Measurements from ENCODE around the gene BLVRA. TPM values are rescaled to one million over a fixed set of nuclear protein-coding genes. Genes with fewer than 3 reads are reported as not detected.

The BLVRA gene
- total RNA-seq, 3 donors from 2014 or later (not counting 1 experiment from before 2014, with no cell fraction given): 19.8 to 25.6 (median 20.9) TPM

DNA sequence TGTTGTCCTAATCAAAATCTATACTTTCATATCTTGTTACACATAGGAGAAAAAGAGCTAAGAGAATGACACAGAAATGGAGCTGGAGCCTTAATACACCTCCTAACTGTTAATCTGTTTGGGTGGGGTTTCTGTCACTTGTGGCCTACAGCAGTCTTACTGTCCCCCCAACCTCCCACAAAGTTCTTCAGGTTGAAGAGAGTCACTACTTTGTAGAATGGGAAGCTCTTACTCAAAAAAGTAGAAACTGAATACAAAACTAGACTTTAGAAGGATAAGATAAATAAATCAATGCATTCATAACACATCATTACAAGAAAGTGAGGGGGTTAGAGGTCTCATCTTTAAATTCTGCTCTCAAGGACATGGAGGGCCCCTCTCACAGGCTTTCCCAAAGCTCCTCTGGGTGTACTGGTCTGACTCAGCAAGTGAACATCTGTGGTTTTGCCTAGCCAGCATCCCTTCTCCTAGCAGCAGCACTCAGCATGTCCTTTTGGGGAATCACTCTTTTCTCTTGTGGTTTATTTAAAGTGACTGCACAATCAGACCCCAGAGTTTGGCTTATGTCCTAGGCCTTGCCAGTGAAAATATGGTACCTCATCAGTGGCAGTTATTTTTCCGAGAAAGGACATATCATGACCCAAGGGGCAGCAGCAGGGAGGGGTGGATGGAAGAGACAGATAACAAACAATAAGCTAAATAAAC, 2.0 kb upstream of the BLVRA start:
- Mint-ChIP-seq H3K4me3 (peak overlapping the region; percentile 78), H3K4me1 (peaks cover 5 to 19% of the 10 kb centered on the region in 2 donors), H3K9me3 (no peaks in the 10 kb centered on the region), H3K27me3 (ENCODE audit: low read depth in 2 of 2) (peaks cover 0 to 10% of the 10 kb centered on the region in 2 donors), H3K27ac (peak overlapping the region; percentile 50 to 84), H3K36me3 (no peaks in the 10 kb centered on the region)
- TF ChIP-seq, protein P1, sequence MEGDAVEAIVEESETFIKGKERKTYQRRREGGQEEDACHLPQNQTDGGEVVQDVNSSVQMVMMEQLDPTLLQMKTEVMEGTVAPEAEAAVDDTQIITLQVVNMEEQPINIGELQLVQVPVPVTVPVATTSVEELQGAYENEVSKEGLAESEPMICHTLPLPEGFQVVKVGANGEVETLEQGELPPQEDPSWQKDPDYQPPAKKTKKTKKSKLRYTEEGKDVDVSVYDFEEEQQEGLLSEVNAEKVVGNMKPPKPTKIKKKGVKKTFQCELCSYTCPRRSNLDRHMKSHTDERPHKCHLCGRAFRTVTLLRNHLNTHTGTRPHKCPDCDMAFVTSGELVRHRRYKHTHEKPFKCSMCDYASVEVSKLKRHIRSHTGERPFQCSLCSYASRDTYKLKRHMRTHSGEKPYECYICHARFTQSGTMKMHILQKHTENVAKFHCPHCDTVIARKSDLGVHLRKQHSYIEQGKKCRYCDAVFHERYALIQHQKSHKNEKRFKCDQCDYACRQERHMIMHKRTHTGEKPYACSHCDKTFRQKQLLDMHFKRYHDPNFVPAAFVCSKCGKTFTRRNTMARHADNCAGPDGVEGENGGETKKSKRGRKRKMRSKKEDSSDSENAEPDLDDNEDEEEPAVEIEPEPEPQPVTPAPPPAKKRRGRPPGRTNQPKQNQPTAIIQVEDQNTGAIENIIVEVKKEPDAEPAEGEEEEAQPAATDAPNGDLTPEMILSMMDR (IDR thresholded peaks at IDR 0.05): no peak
- Histone ChIP-seq H3K27me3 (ENCODE audit: control insufficient read depth, insufficient read depth, low read length) (no peaks in the 10 kb centered on the region), H3K27ac (ENCODE audit: low read length) (no peak overlapping the region), H3K4me3 (ENCODE audit: low read length) (no peak overlapping the region), H3K4me1 (ENCODE audit: control insufficient read depth, insufficient read depth, low read length) (peaks cover 7% of the 10 kb centered on the region), H3K9me3 (ENCODE audit: control insufficient read depth, insufficient read depth, low read length) (no peaks in the 10 kb centered on the region), H3K36me3 (ENCODE audit: control insufficient read depth, insufficient read depth, low read length) (no peaks in the 10 kb centered on the region)
- DNase-seq (no peak), ATAC-seq (no peak)
- intact Hi-C loops (cut with micrococcal nuclease): no loop called here
- WGBS (ENCODE audit: insufficient coverage): 80% methylated on average over 1 of the region's 1 CpG

DNA sequence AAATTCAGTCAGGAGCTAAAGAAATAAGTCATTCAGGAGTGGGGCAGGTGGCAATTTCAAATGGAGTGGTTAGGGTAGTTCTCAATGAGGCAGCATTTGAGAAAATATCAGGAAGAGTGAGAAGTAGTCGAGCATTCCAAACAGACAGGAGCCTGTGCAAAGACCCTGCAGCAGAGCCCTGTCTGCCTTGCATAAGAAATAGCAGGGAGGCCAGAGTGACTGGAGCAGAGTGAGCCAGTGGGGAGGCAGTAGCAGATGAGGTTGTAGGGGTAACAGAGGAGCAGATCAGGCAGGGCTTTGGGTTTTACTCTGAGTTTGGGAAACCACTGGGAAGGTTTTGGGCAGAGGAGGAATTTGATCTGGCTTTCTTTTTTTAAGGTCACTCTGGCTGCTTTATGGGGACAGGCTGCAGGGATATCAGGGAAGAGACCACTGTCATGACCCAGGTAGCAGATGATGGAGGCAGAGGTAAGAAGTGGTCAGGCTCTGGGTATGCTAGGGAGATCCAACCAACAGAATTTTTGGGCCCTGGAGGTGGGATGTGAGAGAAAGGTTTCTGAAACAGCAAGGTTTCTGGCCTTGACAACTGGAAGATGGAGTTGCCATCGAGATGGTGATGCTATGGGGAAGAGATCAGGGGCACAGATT, 1.3 kb upstream of the BLVRA start:
- Histone ChIP-seq H3K4me1 (ENCODE audit: control insufficient read depth, insufficient read depth, low read length) (peaks cover 7% of the 10 kb centered on the region), H3K9me3 (ENCODE audit: control insufficient read depth, insufficient read depth, low read length) (no peaks in the 10 kb centered on the region), H3K4me3 (ENCODE audit: low read length) (no peak overlapping the region), H3K27ac (ENCODE audit: low read length) (no peak overlapping the region), H3K36me3 (ENCODE audit: control insufficient read depth, insufficient read depth, low read length) (no peaks in the 10 kb centered on the region), H3K27me3 (ENCODE audit: control insufficient read depth, insufficient read depth, low read length) (no peaks in the 10 kb centered on the region)
- no peaks in the 10 kb centered on the region for H3K9me3 Mint-ChIP-seq
- H3K4me3 Mint-ChIP-seq: peak overlapping the region; percentile 78
- H3K4me1 Mint-ChIP-seq: peaks cover 5 to 19% of the 10 kb centered on the region in 2 donors
- DNase-seq (no peak), ATAC-seq (no peak)
- WGBS (ENCODE audit: insufficient coverage): 91% methylated on average over 2 of the region's 2 CpGs
- peaks cover 0 to 10% of the 10 kb centered on the region in 2 donors for H3K27me3 Mint-ChIP-seq (ENCODE audit: low read depth in 2 of 2)
- peak overlapping the region; percentile 50 to 84 for H3K27ac Mint-ChIP-seq
- TF ChIP-seq, protein P1 (IDR thresholded peaks at IDR 0.05): no peak
- no peaks in the 10 kb centered on the region for H3K36me3 Mint-ChIP-seq
- intact Hi-C loops (cut with micrococcal nuclease): no loop called here

DNA sequence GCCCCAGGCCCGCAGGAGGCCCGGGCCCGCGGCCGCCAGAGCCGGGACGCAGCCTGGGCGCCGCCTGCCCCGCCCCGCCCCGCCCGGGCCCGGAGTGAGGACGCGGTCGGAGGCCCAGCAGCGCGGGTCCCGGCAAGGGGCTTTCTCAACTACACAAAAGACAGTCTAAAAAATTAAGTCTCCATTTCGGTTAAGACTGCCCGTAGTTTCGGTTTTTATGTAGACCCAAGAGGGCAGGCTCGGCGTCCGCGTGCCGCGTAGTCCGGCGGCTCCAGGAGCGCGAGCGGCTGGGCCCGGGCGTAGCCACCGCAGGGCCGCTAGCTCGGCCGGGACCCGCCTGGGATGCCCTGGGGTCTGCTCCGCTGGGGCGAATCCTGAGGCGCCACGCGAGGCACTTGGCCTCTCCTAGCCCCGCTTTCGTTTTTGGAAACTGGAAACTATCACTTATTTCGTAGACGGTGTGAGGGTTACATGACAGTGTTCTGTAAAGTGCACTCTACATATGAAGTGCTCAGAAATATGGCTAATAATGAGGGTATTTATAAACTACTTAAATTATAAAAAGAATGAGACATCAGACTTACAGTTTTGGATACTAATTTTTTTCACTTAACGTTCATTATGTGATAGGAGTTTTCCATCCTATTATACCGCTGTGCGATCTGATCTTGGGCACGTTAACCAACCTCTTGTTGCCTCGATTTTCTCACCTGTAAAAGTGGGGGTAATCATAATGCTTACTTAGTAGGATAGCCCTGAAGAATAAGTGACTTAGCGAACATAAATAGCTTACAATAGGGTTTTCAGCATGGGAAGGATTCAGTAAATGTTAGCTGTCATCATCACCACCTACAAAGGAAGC, 573 bp downstream of the BLVRA start:
- Mint-ChIP-seq H3K9me3 (no peaks in the 10 kb centered on the region), H3K27me3 (ENCODE audit: low read depth in 2 of 2) (peaks cover 0 to 10% of the 10 kb centered on the region in 2 donors), H3K4me3 (peak overlapping the region; percentile 85), H3K36me3 (no peaks in the 10 kb centered on the region), H3K4me1 (peaks cover 5 to 28% of the 10 kb centered on the region in 2 donors), H3K27ac (peak overlapping the region; percentile 73 to 84)
- peaks cover 7% of the 10 kb centered on the region for H3K4me1 ChIP-seq (ENCODE audit: control insufficient read depth, insufficient read depth, low read length)
- peak overlapping the region; percentile 42 for H3K27ac ChIP-seq (ENCODE audit: low read length)
- TF ChIP-seq, protein P1 (IDR thresholded peaks at IDR 0.05): no peak
- 5% methylated on average over 54 of the region's 56 CpGs for WGBS (ENCODE audit: insufficient coverage)
- DNase-seq: peak; percentile 56 to 72
- ATAC-seq: peak; percentile 72 to 80 (median 75)
- intact Hi-C loops (cut with micrococcal nuclease): no loop called here
- H3K9me3 ChIP-seq (ENCODE audit: control insufficient read depth, insufficient read depth, low read length): no peaks in the 10 kb centered on the region
- H3K27me3 ChIP-seq (ENCODE audit: control insufficient read depth, insufficient read depth, low read length): no peaks in the 10 kb centered on the region
- H3K36me3 ChIP-seq (ENCODE audit: control insufficient read depth, insufficient read depth, low read length): no peaks in the 10 kb centered on the region
- peak overlapping the region; percentile 53 for H3K4me3 ChIP-seq (ENCODE audit: low read length)
